HFFc6 (cell line): ENCODE measurements around the gene INHBC. TPM values are rescaled to one million over a fixed set of nuclear protein-coding genes. Genes with fewer than 3 reads are reported as not detected.
A peak's percentile ranks its signal among the peaks of the same experiment; 100 is the strongest.

Experiments
- DNase-seq: peaks from one replicate; pipeline ENCODE4 v3.0.0-alpha.2; 2018
- H3K27ac Mint-ChIP-seq: 2 replicates; pipeline ENCODE4 v1.8.0; 2020; ENCODE audit warnings: mild to moderate bottlenecking, mixed read lengths
- H3K27me3 Mint-ChIP-seq: 2 replicates; pipeline ENCODE4 v1.8.0; 2021; ENCODE audit warnings: mild to moderate bottlenecking, moderate library complexity, mixed read lengths; ENCODE audit not compliant: insufficient read depth
- H3K36me3 Mint-ChIP-seq: 2 replicates; pipeline ENCODE4 v1.8.0; 2021; ENCODE audit warnings: low read depth, mixed read lengths
- H3K4me1 Mint-ChIP-seq: 2 replicates; pipeline ENCODE4 v1.8.0; 2020; ENCODE audit warnings: low read depth, mixed read lengths
- H3K4me3 Mint-ChIP-seq: 2 replicates; pipeline ENCODE4 v1.8.0; 2020; ENCODE audit warnings: mild to moderate bottlenecking, moderate library complexity, mixed read lengths
- H3K9me3 Mint-ChIP-seq: 2 replicates; pipeline ENCODE4 v1.8.0; 2020; ENCODE audit warnings: mild to moderate bottlenecking, mixed read lengths
- total RNA-seq, 6 experiments: library from RNA; stranded (reverse); fragmentation: NEBNext Ultra II Directional; extraction: Animal tissue kit (Norgen Biotek cat#: 25700); gene quantifications; 2 replicates in 1 of 6; 3 replicates in 5 of 6; pipeline ENCODE4 v1.2.3, GENCODE V29; 2021
- TF ChIP-seq, protein P1 (sequence below): fragments of 200-600 bp; sonication (generic); IDR thresholded peaks from 2 replicates; pipeline ENCODE4 v1.5.0; 2021; ENCODE audit warnings: antibody characterized with exemption, mild to moderate bottlenecking

Gene INHBC
- total RNA-seq, 6 experiments from 2014 or later = not detected

GRCh38 chr12:57475271-57476161 lies 40.9 kb downstream of the INHBC start:
- Mint-ChIP-seq H3K4me3 (peak overlapping the region; percentile 55), H3K9me3 (no peaks in the 10 kb centered on the region), H3K4me1 (peaks cover 26% of the 10 kb centered on the region), H3K27me3 (peaks cover 45% of the 10 kb centered on the region), H3K27ac (no peak overlapping the region), H3K36me3 (no peaks in the 10 kb centered on the region; the same call in 1 of the 2 replicates)
- no peak for DNase-seq
- TF ChIP-seq, protein P1, sequence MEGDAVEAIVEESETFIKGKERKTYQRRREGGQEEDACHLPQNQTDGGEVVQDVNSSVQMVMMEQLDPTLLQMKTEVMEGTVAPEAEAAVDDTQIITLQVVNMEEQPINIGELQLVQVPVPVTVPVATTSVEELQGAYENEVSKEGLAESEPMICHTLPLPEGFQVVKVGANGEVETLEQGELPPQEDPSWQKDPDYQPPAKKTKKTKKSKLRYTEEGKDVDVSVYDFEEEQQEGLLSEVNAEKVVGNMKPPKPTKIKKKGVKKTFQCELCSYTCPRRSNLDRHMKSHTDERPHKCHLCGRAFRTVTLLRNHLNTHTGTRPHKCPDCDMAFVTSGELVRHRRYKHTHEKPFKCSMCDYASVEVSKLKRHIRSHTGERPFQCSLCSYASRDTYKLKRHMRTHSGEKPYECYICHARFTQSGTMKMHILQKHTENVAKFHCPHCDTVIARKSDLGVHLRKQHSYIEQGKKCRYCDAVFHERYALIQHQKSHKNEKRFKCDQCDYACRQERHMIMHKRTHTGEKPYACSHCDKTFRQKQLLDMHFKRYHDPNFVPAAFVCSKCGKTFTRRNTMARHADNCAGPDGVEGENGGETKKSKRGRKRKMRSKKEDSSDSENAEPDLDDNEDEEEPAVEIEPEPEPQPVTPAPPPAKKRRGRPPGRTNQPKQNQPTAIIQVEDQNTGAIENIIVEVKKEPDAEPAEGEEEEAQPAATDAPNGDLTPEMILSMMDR = no peak

- TF ChIP-seq, protein P1 = peak; percentile 56
- Mint-ChIP-seq H3K36me3 (no peaks in the 10 kb centered on the region; the same call in 1 of the 2 replicates), H3K27me3 (peaks cover 50% of the 10 kb centered on the region), H3K4me3 (no peak overlapping the region), H3K27ac (no peak overlapping the region), H3K9me3 (no peaks in the 10 kb centered on the region), H3K4me1 (peaks cover 26% of the 10 kb centered on the region)
- DNase-seq = no peak
Measured at GRCh38 chr12:57476162-57476992, 41.8 kb downstream of the INHBC start.

GRCh38 chr12:57476993-57477709 lies 42.6 kb downstream of the INHBC start:
- DNase-seq = no peak
- TF ChIP-seq, protein P1 = no peak
- H3K27me3 Mint-ChIP-seq = peaks cover 46% of the 10 kb centered on the region
- H3K36me3 Mint-ChIP-seq = no peaks in the 10 kb centered on the region; the same call in 1 of the 2 replicates
- H3K4me1 Mint-ChIP-seq = peaks cover 26% of the 10 kb centered on the region
- no peak overlapping the region for H3K4me3 Mint-ChIP-seq
- H3K27ac Mint-ChIP-seq = no peak overlapping the region
- H3K9me3 Mint-ChIP-seq = no peaks in the 10 kb centered on the region

DNA sequence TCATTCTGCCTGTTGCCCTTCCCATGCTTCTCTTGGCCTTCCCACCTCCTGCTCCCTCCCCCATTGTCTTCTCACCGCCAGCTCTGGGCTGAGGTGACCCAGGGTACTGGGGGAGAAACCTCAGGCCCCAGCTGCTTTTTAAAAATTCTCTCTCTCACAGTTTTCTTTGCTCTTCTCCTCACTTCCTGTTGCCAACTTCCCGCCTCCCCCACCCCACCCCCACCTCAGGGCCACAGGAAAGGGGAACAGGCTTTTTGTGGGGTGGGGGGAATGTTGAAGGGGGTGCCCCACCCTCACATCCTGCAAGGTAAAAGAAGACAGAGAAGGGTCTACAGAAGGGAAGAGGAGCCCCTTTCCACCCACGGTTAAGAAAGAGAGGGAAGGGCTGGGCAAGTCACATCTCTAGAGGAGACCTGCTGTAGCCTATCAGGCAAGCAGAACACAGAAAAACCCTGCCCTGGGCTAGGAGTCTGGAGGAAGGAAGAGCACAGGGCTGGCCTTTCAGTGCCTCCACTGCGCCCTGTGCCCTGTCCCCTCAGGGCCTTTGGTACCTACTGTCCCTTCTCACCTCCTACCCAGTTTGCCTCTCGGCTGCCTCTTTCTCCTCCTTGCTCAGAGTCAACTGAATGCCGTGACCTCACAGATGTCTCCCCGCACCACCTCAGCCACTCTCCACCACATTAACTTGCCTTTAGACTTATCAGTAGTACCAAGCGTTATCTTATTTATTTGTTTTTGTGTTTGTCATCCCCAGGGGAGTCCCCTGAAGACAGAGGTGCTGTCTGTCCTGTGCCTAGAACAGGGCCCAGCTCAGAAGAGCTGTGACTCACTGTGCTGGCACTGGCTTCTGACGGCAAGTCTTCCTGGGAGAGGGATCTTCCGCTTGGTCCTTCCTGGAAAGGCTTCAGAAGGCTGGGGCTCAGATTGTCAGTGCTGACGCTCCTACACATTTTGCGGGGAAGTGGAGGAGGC lies 43.4 kb downstream of the INHBC start:
- DNase-seq = no peak
- Mint-ChIP-seq H3K9me3 (no peaks in the 10 kb centered on the region), H3K27ac (peak overlapping the region; percentile 5; the same call in 1 of the 2 replicates), H3K4me1 (peaks cover 28% of the 10 kb centered on the region), H3K4me3 (no peak overlapping the region), H3K36me3 (no peaks in the 10 kb centered on the region; the same call in 1 of the 2 replicates), H3K27me3 (peaks cover 39% of the 10 kb centered on the region)
- TF ChIP-seq, protein P1 = no peak
